ENCODE results near the gene STRA8.

Gene STRA8

GRCh38 chr7:135300913-135301765, 67.5 kb downstream of the STRA8 start:
- H3K4me1 Mint-ChIP-seq: peaks cover 53% of the 10 kb centered on the region
- TF ChIP-seq, protein P1, sequence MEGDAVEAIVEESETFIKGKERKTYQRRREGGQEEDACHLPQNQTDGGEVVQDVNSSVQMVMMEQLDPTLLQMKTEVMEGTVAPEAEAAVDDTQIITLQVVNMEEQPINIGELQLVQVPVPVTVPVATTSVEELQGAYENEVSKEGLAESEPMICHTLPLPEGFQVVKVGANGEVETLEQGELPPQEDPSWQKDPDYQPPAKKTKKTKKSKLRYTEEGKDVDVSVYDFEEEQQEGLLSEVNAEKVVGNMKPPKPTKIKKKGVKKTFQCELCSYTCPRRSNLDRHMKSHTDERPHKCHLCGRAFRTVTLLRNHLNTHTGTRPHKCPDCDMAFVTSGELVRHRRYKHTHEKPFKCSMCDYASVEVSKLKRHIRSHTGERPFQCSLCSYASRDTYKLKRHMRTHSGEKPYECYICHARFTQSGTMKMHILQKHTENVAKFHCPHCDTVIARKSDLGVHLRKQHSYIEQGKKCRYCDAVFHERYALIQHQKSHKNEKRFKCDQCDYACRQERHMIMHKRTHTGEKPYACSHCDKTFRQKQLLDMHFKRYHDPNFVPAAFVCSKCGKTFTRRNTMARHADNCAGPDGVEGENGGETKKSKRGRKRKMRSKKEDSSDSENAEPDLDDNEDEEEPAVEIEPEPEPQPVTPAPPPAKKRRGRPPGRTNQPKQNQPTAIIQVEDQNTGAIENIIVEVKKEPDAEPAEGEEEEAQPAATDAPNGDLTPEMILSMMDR (IDR thresholded peaks at IDR 0.05; ENCODE audit: unreplicated experiment in 3 of 3): no peak
- peaks cover 9% of the 10 kb centered on the region for H3K27me3 Mint-ChIP-seq (ENCODE audit: low read depth)
- no peak overlapping the region for H3K4me3 Mint-ChIP-seq
- H3K27ac Mint-ChIP-seq: peak overlapping the region; percentile 73 to 85 (median 77)
- H3K9me3 Mint-ChIP-seq: peaks cover 18% of the 10 kb centered on the region
- no peaks in the 10 kb centered on the region for H3K36me3 Mint-ChIP-seq (ENCODE audit: low read depth)

Data from nephron (organoid).